GM03348 (cell line): ENCODE results near the gene ZNHIT1.

ENCODE experiments used
- DNase-seq: peaks from one replicate; pipeline ENCODE4 v3.0.0; 2012; ENCODE audit warnings: low spot score

ZNHIT1 gene

DNA sequence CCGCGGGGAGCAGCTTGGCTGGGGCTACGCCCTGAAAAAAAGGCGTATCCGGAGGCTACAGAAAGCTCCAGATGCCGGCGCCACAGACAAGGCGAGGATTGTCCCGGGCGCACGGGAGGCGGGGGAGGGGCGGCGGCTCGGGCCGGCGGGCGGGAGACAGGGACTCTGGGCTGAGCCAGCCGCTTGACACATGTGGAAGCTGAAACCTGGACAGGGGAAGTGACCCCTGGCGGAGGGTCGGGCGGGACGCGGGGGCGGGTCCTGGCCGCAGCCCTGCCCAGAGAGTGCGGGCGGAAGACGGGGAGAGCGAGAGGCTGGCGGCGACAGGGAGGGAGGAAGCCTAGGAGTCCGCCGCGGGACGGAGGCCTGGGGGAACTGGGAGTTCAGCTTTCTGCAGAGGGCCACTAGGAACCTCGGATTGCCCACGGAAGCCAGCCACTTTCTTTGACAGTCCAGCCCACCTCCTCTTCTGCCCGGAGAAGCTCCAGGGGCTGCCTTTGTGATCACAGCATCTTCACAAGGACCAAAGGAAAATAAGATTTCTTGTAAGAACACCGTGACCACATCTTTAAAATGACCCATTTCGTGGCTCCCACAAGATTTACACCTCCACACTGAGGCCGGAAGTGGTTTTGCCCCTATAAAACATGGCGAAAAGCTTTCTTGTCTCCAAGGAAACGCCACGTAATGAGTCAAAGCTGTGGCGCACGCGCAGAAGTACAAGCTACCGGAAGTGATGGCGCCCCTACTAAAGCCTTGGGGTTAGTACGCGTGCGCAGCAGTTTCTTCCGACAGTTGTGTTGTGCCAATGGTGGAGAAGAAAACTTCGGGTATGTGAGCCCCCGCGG, at the start of gene ZNHIT1, which contains the start of gene PLOD3:
ZNHIT1 (plus strand) TSS at position 778 of the 848 bp plus-strand sequence; CDS start at position 809, 31 bp downstream.
PLOD3 (minus strand) TSS at position 194 of the 848 bp plus-strand sequence. CDS start 307 bp downstream, outside the sequence.
- peak; percentile 98 for DNase-seq

DNA sequence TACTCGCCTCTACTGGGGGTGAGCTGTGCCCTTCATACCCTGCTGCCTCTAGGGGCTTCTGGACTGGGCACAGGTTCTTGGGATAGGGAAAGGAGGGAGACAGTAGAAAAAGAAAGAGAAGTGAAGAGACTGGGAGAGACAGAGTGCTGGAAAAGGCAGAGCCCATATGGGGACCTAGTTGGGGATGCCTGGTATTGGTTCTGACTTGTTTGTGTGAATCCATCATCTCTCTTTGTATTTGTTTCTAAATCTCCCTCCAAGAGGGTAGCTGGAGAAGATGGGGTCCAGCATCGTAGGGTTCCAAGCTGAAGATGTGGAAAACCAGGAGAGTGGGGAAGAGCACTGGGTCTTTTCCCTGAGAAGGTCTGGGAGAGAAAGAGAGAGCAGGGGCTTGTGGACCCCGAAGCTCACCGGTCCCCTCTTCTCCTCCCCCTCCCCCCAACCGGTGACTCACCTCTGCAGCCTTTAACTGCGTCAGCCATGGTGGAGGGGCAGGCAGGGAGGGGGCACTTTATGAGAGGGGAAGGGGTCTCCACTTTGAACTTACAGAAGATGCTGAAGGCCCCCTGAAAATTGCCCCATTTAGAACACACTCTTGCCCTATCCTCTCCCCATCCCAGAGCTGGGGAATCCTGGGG, 49.4 kb upstream of the ZNHIT1 start:
- no peak for DNase-seq

DNA sequence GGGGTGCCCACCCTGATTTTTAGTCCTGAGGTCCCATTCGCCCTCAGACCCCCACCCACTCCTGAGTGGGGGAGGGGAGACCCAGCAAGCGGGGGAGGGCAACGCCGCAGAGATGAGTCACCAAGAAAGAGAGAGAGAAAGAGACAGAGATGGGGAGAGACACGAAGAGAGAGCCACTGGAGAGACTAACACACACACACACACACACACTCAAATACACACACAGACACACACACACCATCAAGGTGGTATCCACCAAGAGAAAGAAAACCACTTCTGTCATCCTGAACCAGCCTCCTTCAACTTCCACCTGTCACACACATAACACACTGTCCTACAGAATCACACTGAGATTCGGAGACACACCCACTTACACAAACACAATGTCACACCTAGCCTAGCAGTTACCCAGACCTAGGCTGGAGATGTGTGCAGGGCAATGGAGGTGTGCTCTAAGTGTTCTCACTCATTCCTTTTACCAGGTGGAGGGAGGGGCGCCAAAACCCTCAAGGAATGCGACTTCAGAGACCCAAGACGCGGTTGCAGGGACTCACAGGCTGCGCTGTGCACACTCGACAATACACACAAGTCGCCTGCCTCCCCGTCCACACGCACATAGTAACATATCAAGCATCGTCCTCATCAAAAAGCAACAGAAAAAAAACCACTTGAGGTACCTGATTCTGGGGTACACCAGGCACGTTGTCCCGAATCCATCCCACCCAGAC, 48.7 kb upstream of the ZNHIT1 start:
- no peak for DNase-seq

DNA sequence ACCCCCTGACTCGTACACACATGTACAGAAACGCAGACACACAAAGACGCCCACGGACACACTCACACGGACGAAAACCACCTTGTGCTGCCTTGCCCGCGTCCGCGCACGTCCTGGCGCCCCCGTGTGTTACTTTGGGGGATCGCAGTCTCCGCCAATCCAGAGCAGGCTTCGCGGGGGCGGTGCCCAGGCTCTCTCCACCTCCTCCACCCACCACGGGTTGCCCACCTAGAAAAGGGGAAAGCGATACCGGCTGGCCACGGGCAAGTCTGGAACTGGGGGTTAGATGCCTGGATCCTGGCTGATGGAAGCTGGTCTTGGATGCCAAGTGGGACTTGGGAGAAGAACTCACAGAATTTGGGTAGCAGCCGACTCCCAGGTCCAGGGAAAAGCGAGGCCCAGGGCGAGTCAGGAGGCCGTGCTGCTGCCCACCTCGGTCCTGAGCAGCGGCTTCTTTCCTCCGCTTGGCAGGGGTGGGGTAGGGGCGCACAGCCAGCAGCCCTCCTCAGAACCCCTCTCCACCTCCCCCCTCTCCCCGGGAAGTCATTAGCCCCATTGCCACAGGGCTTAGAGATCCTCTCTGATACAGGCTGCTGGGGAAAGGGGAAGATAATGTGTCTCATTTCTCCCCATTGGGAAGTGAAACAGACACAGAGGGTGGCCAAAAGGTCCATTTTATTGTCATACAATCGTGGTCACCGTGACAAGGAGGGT, 48.0 kb upstream of the ZNHIT1 start:
- DNase-seq, result peak; percentile 86

DNA sequence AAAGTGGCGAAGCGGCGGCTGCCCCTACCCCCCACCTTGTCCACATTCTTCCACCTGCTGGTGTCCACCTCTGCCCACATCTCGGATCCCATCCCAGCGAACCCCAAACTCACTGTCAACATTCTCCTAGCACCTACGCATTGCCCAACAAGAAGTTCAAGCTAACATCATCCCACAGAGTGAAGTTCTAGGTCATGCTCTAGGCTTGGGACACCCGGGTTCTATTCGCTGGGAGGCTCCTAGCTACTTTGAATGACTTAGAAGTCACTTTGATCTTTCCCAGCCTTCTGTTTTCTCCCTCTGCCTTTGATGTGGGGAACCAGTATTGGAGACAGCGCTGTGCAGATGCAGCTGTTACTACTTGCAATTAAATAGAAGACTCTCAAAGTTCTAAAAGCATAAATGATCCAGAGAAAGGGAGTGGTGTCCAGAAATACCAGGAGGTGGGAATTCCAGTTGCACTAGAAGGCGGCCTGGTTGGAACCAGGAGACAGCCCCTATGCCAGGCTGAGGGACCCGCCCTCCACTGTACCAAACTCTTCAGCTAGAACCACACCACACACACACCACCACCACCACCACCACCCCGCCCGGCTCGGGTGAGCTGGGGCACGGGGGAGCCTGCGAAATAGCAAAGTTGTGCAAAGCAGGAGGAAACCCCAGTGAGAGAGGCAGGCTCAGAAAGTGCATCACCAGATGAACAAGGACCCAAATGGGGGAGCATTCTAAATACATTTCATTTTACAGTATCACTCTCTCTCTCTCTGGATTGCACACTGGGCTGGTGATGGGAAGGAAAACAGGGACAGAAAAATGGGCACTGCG, 47.1 kb upstream of the ZNHIT1 start:
- no peak for DNase-seq

DNA sequence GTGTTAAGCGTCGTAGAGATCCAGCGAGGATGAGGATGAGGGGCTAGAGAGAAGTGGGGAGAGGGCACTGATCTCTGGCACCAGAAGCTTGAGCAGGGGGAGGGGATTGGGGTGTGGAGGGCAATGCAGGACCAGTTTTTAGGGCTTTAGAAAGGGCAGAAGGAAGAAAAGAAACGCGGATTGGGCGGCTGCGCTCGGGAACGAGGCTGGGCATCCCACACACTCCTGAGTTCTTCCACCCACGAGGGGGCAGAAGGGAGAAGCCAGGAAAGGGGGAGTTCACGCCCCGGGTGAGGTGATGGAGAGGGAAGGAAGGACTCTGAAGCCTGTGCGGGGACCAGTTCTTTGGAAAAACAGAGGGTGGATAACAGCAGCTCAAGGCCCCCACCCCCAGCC, 46.5 kb upstream of the ZNHIT1 start:
- DNase-seq, result no peak

DNA sequence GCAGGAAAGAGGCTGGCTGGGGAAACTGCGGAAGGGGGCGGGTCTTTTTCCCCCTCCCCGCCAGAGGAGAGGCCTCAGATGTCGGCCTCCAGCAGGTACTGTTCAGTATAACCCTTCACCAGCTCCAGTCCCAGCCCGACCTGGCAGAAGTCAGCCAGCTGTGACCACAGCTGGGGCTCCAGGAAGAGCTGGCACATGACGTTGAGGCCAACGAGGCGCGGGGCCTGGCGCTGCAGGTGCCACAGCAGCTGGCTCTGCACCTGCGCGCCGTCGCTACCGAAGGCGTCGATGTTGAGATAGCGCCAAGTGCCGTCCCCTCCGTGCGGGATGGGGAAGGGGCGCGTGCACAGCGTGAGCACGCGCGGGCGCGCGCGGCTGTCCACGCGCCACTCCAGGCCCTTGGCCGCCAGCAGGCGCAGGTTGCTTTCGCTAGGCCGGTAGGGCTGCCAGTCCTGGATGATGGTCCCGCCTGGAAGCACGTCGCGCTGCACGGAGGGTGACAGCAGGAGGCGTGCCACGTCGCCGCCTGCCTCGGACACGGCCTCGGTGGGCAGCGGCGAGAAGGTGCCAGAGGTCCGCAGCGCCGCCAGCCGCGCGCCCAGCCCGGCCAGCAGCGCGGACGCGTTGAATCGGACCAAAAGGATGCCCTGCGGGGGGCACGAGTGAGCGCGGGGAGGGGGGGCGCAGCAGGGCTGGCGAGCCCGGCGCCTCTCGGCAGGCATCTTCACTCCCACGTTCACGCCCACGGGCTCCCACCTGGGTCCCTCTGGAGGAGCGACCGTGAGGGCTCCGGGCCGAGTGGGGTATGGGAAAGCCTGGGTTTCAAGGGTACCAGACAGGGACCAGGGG, 45.7 kb upstream of the ZNHIT1 start:
- DNase-seq, result no peak

DNA sequence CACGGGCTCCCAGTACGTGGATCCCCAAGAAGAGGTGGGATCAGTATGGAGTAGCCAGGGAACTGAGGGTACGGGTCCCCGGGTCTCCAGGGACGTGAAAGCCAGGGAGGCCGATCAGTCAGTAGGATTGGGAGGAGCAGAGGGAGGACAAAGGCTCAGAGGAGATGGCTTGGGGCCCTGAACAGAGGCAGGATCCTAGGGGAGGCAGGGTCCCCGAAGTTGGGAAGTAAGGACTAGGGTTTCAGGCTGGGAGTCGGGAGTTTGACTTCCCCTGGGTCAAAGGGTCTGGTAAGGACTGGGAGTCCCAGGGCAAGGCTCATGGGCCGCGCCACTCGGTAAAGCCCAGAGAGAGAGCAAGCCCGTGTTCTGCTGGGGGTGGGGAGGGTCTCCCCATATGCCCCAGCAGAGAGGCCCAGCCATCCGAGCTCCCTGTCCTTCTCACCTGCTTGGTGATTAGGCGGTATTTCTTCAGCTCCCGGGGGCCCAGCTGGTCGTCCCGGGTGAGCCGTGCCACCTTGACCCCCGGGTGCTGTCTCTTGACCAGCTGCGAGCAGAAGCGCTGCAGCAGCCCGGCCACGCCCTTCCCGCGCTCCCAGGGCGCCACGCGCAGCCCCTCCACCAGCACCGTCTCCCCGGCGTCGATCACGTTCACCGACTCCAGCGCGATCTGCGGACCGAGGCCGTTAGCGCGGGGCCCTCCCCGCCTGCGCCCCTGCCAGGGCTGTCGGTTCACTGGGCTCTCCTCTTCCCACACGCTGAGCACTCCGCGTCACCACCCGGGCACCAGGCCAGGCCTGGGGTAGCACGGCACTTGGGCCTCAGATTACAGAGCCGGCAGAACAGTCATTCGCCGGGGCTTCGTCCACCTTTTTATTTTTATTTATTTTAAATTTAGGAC, 44.9 kb upstream of the ZNHIT1 start:
- peak; percentile 75 for DNase-seq

DNA sequence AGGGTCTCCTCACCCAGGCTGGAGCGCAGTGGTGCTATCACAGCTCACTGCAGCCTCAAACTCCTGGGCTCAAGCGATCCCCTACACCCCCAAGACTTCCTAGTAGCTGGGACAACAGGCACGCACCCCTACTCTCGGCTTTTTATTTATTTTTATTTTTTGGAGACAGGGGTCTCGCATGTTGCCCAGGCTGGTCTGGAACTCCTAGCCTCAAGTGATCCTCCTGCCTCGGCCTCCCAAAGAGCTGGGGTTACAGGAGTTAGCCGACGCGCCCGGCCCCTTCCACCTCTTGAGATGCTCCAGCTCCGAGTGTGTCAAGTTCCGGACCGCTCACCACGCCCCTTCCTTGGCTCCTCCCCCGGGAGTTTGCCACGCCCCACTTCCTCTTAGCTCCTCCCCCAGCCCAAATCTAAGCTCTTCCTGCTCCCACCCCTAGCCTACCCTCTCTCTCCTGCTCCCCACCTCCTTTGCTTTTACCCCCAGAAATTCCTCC, 44.2 kb upstream of the ZNHIT1 start:
- DNase-seq, result peak; percentile 78

DNA sequence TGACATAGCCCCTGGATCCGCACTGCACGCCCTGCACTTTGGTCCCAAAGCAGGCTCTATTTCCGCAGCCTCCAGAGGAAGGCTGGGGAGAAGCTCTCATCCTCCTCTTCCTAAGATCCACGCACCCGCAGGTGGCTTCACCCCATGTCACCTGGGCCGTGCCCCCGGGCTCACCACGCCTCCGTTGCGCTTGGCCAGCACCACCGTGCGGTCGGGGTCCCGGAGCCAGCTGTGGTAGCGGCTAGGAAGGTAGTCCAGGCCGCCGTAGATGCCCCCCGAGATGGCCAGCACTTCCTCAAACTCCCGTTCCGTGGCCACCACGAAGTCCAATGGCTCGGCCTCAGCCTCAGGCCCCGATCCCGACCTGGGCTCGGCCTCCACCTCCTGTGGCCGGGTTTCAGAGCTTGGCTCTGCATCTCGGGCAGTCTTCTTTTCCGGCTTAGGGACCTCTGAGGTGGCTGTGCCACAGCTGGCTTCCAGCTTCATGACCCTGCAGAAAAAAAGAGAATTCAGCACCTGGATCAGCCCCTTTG, 43.6 kb upstream of the ZNHIT1 start:
- no peak for DNase-seq

DNA sequence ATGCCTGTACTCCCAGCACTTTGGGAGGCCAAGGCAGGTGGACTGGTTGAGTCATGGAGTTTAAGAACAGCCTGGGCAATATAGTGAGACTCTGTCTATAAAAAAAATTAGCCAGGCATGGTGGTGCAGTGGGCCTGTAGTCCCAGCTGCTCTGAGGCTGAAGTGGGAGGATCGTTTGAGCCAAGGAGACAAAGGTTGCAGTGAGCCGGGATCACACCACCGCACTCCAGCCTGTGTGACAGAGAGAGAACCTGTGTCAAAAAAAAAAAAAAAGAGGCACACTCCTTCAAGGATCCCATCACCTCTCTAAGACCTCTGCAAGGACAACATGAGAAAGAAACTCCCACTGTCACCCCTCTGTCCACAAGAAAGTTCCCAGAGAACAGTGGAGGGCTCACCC, 42.3 kb upstream of the ZNHIT1 start:
- no peak for DNase-seq

DNA sequence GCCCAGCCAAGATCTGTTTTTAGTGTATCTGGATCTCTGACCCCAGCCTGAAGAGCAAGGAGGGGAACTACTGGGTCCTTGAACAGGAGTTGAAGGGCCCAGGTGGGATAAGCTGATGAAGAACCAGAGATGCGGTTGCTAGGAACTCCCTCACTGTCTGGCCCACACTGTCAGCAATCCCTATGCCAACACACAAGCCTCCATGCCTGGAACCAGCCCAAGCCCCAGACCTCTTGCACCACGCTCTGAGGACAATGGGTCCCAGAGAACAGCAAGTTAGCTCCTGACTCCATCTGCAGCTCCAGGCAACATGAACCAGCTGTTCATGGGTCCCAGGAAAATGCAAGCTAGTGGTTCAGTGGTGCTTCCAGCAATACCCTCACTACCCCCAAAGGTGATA, 40.3 kb upstream of the ZNHIT1 start:
- DNase-seq, result no peak

DNA sequence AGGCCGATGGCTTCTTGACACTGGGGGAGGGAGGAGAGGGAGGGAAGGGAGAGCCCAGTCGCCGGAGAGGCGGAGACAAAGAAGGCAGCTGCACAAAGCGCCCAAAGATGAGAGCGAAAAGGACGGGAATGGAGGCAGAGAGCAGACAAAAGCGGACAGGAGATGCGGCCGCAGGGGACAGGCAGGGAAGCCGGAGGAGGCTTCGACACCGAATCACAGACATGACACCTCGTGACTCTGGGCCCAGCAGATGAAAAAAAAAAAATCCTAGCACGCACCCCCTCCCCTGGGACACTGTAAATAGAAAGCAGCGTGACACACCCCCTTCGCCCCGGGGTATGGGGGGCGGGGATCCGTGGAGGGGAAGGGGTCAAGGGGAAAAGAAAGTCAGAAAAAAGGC, 38.8 kb upstream of the ZNHIT1 start:
- no peak for DNase-seq

DNA sequence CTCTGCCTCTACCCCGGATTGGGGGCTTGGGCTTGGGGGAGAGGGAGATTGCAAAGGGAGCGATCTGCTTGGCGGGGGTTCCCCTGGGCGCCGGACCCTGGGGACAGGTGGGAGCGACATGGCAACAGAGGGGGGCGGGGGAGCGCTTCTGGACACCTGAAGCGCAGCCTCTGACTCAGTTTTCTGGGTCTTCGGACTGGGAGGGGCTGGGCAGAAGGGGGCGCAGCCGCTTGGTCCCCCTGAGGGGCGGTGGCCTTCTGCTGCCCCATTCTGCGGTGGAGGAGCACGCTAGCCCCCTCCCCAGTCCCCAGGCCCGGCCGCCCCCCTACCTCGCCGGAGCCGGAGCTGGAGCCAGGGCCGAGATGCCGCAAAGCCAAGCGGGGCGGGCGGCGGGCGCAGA, 38.3 kb upstream of the ZNHIT1 start:
- no peak for DNase-seq

DNA sequence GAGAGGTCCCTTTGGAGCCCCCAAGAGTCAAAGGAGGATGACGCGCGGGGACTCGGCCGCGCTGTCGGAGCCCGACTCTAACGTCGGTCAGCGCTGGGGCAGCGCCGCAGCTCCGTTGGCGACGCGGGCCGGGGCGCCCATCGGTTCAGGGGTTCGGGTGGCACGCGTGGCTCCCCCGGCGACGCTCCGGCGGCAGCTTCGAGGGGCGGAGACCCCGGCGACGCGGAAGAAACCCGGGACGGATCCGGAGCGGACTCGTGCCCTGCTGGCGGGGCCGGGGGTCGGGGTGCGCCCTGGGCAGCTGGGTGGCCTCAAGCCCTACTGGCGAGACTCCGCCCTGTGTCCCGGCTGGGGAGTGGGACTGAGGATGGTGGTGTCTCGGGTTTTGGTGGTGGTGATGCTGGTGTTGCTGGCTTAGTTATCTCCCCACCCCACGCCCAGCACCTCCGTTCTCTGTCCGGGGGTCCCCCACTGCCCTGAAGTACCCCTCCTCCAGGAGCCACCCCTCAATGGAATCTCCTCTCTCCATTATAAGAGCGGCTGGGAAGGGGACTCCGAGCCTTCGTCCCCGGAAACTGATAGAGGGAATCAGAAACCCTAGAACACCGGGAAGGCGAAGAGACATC, 37.7 kb upstream of the ZNHIT1 start, which contains the start of gene NAT16:
NAT16 (minus strand) TSS at position 164 of the 626 bp plus-strand sequence. CDS start 5,486 bp downstream, outside the sequence.
- no peak for DNase-seq

DNA sequence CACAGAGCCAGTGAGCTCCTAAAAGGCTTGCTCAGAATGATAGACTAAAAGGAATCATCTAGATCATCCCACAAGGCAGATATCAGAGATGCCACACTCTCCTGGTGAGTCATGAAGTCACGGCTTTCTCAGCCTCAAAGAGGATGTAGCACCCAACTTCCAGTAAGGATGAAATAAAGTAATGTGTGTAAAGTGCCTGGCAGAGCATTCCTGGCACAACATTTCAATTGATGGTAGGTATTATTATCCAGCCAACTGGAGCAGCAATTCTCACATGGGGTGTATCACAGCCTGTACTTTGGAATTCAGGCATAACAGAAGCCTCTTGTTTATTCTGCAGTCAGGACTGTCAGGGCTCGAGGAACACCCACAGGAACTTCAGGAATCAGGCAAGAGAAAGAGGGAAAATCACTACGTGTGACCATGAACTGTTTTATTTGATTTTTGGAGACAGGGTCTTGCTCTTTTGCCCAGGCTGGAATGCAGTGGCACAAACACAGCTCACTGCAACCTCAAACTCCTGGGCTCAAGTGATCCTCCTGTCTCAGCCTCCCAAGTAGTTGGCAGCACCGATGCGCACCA, 32.6 kb upstream of the ZNHIT1 start:
- DNase-seq, result peak; percentile 37

DNA sequence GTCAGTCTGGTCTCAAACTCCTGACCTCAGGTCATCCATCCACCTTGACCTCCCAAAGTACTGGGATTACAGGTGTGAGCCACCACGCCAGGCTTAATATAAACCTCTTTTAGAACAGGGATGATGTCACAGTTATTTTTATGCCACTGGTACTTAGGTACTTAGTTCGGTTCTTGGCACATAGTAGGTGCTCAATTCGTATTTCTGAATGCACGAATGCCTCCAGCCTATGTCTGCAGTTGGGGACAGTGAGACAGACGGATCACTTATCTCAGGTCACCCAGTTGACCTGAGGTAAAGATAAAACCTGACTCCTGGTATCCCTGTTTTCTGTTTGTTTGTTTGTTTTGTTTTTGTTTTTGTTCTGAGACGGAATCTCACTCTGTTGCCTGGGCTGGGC, 31.8 kb upstream of the ZNHIT1 start:
- DNase-seq, result no peak
